Measurements from ENCODE around the gene OR51B2.

- TF ChIP-seq ARNTL (CRISPR knock-in tag; IDR thresholded peaks at IDR 0.05; ENCODE audit: borderline replicate concordance, low read depth) (no peak), POU6F1 (CRISPR knock-in tag; IDR thresholded peaks at IDR 0.05; ENCODE audit: borderline replicate concordance, low read depth) (no peak)
These were observed 44.5 kb downstream of the OR51B2 start for GRCh38 chr11:5279471-5280090.

All from SK-N-SH treated with all-trans-retinoic acid at 6 μM for 48 hours (cell line).